GM23248 (cell line): ENCODE data around the gene STK25. TPM values are rescaled to one million over a fixed set of nuclear protein-coding genes. Genes with fewer than 3 reads are reported as not detected.

Experiments
- DNase-seq: peaks from one replicate; pipeline ENCODE4 v3.0.0-alpha.2; 2015
- H2AFZ ChIP-seq: fragments of 200-600 bp; sonication (generic); 2 replicates; pipeline ENCODE4 v1.6.1; 2016; ENCODE audit warnings: antibody characterized with exemption
- H3F3A ChIP-seq: fragments of 200-600 bp; sonication (generic); 2 replicates; pipeline ENCODE4 v1.6.1; 2016; ENCODE audit warnings: mild to moderate bottlenecking, antibody characterized with exemption, mixed run types; ENCODE audit not compliant: insufficient read depth
- H3K27ac ChIP-seq: fragments of 200-600 bp; sonication (generic); 2 replicates; pipeline ENCODE4 v1.5.1; 2016; ENCODE audit warnings: mild to moderate bottlenecking
- H3K27me3 ChIP-seq: fragments of 200-600 bp; sonication (generic); replicated peaks from 2 replicates; pipeline ENCODE4 v1.6.1; 2016; ENCODE audit warnings: mild to moderate bottlenecking; ENCODE audit not compliant: insufficient read depth
- H3K36me3 ChIP-seq: fragments of 200-600 bp; sonication (generic); 2 replicates; pipeline ENCODE4 v1.6.1; 2016; ENCODE audit warnings: low read depth, mild to moderate bottlenecking
- H3K4me1 ChIP-seq: fragments of 200-600 bp; sonication (generic); 2 replicates; pipeline ENCODE4 v1.6.1; 2016; ENCODE audit warnings: mild to moderate bottlenecking; ENCODE audit not compliant: insufficient read depth
- H3K4me2 ChIP-seq: fragments of 200-600 bp; sonication (generic); one replicate; pipeline ENCODE4 v1.6.1; 2016; ENCODE audit warnings: mild to moderate bottlenecking; ENCODE audit not compliant: unreplicated experiment
- H3K4me3 ChIP-seq: fragments of 200-600 bp; sonication (generic); 2 replicates; pipeline ENCODE4 v1.5.1; 2016; ENCODE audit warnings: mild to moderate bottlenecking
- H3K79me2 ChIP-seq: fragments of 200-600 bp; sonication (generic); 2 replicates; pipeline ENCODE4 v1.6.1; 2016; ENCODE audit warnings: mild to moderate bottlenecking; ENCODE audit not compliant: insufficient read depth
- H3K9ac ChIP-seq: fragments of 200-600 bp; sonication (generic); 2 replicates; pipeline ENCODE4 v1.6.1; 2016; ENCODE audit warnings: mild to moderate bottlenecking
- H3K9me2 ChIP-seq: fragments of 200-600 bp; sonication (generic); 2 replicates; pipeline ENCODE4 v1.6.1; 2016; ENCODE audit warnings: mixed run types, mild to moderate bottlenecking, moderate library complexity; ENCODE audit not compliant: insufficient read depth
- H3K9me3 ChIP-seq: fragments of 200-600 bp; sonication (generic); one replicate; pipeline ENCODE4 v1.6.1; 2017; ENCODE audit warnings: low read depth
- H4K20me1 ChIP-seq: fragments of 200-600 bp; sonication (generic); 2 replicates; pipeline ENCODE4 v1.6.0; 2016; ENCODE audit not compliant: insufficient read depth
- EZH2 ChIP-seq: fragments of 200-600 bp; sonication (generic); IDR thresholded peaks from 2 replicates; pipeline ENCODE4 v1.6.1; 2018; ENCODE audit warnings: antibody characterized with exemption, mild to moderate bottlenecking; ENCODE audit not compliant: insufficient read depth, poor library complexity, severe bottlenecking
- EZH2phosphoT487 ChIP-seq: fragments of 200-600 bp; sonication (generic); IDR thresholded peaks from 2 replicates; pipeline ENCODE4 v1.6.1; 2018; ENCODE audit warnings: antibody characterized with exemption, moderate library complexity, mild to moderate bottlenecking, low read depth; ENCODE audit not compliant: insufficient read depth
- WGBS, 2 experiments: methylation state at CpG; one replicate each; pipeline ENCODE4 v1.1.6; 2015 to 2017; ENCODE audit warnings: low lambda C conversion rate in 2 of 2, low coverage in 1 of 2; ENCODE audit errors: missing lambda C conversion rate in 2 of 2; 5-methylcytosine and 5-hydroxymethylcytosine counted together
- in situ Hi-C: fragments of 300-500 bp; cut with MboI; formaldehyde crosslinking; loops from 2 replicates; pipeline ENCODE4 v1.15.0; 2020
- polyA plus RNA-seq: library from polyadenylated mRNA; unstranded; fragments of >200 nt; fragmentation: Nextera tagmentation; extraction: Ambion mirVana; gene quantifications from 2 replicates; pipeline ENCODE4 v1.2.1, GENCODE V29; 2016
- total RNA-seq: library from RNA; depleted of rRNA; stranded (reverse); fragments of >200 nt; shearing (Covaris generic); gene quantifications from 2 replicates; pipeline ENCODE4 v1.2.3, GENCODE V29; 2014

The STK25 gene
- total and polyA plus RNA-seq, 2 experiments from 2014 or later, result 120 to 239 TPM

- no peaks in the 10 kb centered on the region for H3K27me3 ChIP-seq
- no peaks in the 10 kb centered on the region for H3K9me3 ChIP-seq
- no peak overlapping the region for H3K4me2 ChIP-seq
- no peaks in the 10 kb centered on the region for H3K79me2 ChIP-seq
- H3F3A ChIP-seq, result no peaks in the 10 kb centered on the region
- no peak for DNase-seq
- H3K9ac ChIP-seq, result no peak overlapping the region
- no peak overlapping the region for H3K4me3 ChIP-seq
- no peaks in the 10 kb centered on the region for H3K4me1 ChIP-seq
- no peaks in the 10 kb centered on the region for H4K20me1 ChIP-seq
- WGBS, 2 experiments, result 73 to 77% methylated on average over 5 of the region's 5 CpGs
- H3K36me3 ChIP-seq, result no peaks in the 10 kb centered on the region
- TF ChIP-seq EZH2phosphoT487 (no peak), EZH2 (no peak)
- in situ Hi-C loops, result no loop called here
- H2AFZ ChIP-seq, result no peak overlapping the region
- no peak overlapping the region for H3K27ac ChIP-seq
- H3K9me2 ChIP-seq, result no peaks in the 10 kb centered on the region
Observed at GRCh38 chr2:241522477-241522876, 14.1 kb upstream of the STK25 start.

GRCh38 chr2:241519669-241520068 is 11.3 kb upstream of the STK25 start:
- no peak for TF ChIP-seq EZH2
- no peak for TF ChIP-seq EZH2phosphoT487
- H3K4me1 ChIP-seq, result peaks cover 6% of the 10 kb centered on the region; the same call in 1 of the 2 replicates
- H3K4me3 ChIP-seq, result no peak overlapping the region
- H3K27ac ChIP-seq, result no peak overlapping the region
- WGBS, 2 experiments, result 62 to 65% methylated on average over 11 of the region's 11 CpGs
- no peaks in the 10 kb centered on the region for H3K79me2 ChIP-seq
- H4K20me1 ChIP-seq, result no peaks in the 10 kb centered on the region
- H2AFZ ChIP-seq, result no peak overlapping the region
- no peak overlapping the region for H3K9ac ChIP-seq
- no peaks in the 10 kb centered on the region for H3K9me2 ChIP-seq
- no peak for DNase-seq
- no peaks in the 10 kb centered on the region for H3K9me3 ChIP-seq
- no peak overlapping the region for H3K4me2 ChIP-seq
- H3K27me3 ChIP-seq, result no peaks in the 10 kb centered on the region
- in situ Hi-C loops, result no loop called here
- H3F3A ChIP-seq, result peaks cover 7% of the 10 kb centered on the region; the same call in 1 of the 2 replicates
- no peaks in the 10 kb centered on the region for H3K36me3 ChIP-seq

- Histone ChIP-seq H3K9ac (no peak overlapping the region), H3K4me2 (no peak overlapping the region), H3K27me3 (no peaks in the 10 kb centered on the region), H4K20me1 (no peaks in the 10 kb centered on the region), H3K27ac (no peak overlapping the region), H2AFZ (no peak overlapping the region), H3K36me3 (no peaks in the 10 kb centered on the region), H3F3A (peaks cover 14% of the 10 kb centered on the region), H3K4me1 (peaks cover 11% of the 10 kb centered on the region; the same call in 1 of the 2 replicates), H3K4me3 (no peak overlapping the region), H3K9me2 (no peaks in the 10 kb centered on the region), H3K9me3 (no peaks in the 10 kb centered on the region), H3K79me2 (no peaks in the 10 kb centered on the region)
- WGBS, 2 experiments, result 77 to 86% methylated on average over 6 of the region's 6 CpGs
- DNase-seq, result no peak
- TF ChIP-seq EZH2, result no peak
- no peak for TF ChIP-seq EZH2phosphoT487
- in situ Hi-C loops, result no loop called here
Observed at GRCh38 chr2:241517297-241517696, 8.9 kb upstream of the STK25 start.

DNA sequence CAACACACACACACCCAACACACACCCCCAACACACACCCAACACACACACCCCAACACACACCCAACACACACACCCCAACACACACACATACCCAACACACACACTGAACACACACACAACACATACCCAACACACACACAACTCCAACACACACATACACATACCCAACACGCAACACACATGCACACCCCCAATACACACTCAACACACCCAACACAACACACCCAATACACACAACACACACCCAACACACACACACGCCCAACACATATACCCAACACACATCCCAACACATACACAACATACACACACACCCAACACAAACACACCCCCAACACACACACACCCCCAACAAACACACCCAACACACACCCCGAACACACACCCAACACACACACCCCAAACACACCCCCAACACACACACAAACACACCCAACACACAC is 8.2 kb upstream of the STK25 start:
- TF ChIP-seq EZH2phosphoT487 (no peak), EZH2 (no peak)
- no peak for DNase-seq
- in situ Hi-C loops, result no loop called here
- Histone ChIP-seq H3K9me3 (no peaks in the 10 kb centered on the region), H3K27me3 (no peaks in the 10 kb centered on the region), H3K4me1 (peaks cover 11% of the 10 kb centered on the region; the same call in 1 of the 2 replicates), H3K79me2 (no peaks in the 10 kb centered on the region), H3K9me2 (no peaks in the 10 kb centered on the region), H3K9ac (no peak overlapping the region), H3K4me2 (no peak overlapping the region), H2AFZ (no peak overlapping the region), H3K4me3 (no peak overlapping the region), H3K36me3 (no peaks in the 10 kb centered on the region), H3F3A (peaks cover 14% of the 10 kb centered on the region), H3K27ac (no peak overlapping the region), H4K20me1 (no peaks in the 10 kb centered on the region)
- WGBS, 2 experiments, result 93 to 97% methylated on average over 2 to 3 of the region's 3 CpGs
